ENCODE measurements around the gene AOC2.

AOC2 gene

DNA sequence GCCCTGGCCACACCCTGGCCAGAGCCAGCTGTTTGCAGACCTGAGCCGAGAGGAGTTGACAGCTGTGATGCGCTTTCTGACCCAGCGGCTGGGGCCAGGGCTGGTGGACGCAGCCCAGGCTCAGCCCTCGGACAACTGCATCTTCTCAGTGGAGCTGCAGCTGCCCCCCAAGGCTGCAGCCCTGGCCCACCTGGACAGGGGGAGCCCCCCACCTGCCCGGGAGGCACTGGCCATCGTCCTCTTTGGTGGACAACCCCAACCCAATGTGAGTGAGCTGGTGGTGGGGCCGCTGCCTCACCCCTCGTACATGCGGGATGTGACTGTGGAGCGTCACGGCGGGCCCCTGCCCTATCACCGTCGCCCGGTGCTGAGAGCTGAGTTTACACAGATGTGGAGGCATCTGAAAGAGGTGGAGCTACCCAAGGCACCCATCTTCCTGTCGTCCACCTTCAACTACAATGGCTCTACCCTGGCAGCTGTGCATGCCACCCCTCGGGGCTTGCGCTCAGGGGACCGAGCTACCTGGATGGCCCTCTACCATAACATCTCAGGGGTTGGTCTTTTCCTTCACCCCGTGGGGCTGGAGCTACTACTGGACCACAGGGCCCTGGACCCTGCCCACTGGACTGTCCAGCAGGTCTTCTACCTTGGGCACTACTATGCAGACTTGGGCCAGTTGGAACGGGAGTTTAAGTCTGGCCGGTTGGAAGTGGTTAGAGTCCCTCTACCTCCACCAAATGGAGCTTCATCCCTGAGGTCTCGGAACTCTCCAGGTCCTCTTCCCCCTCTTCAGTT lies 578 bp downstream of the AOC2 start:
- no peaks in the 10 kb centered on the region for H4K20me1 ChIP-seq (ENCODE audit: insufficient read depth, low read length, poor library complexity, severe bottlenecking)
- no peaks in the 10 kb centered on the region for H3F3A ChIP-seq (ENCODE audit: low read depth)
- TF ChIP-seq CTCF (conservative IDR thresholded peaks at IDR 0.05; ENCODE audit: low read length) = no peak
- no peak for TF ChIP-seq EZH2phosphoT487 (IDR thresholded peaks at IDR 0.05; ENCODE audit: borderline replicate concordance)
- H3K79me2 ChIP-seq (ENCODE audit: insufficient read depth, low read length) = no peaks in the 10 kb centered on the region; the same call in 1 of the 2 replicates
- no peak overlapping the region for H3K9ac ChIP-seq (ENCODE audit: low read depth, low read length, poor library complexity, severe bottlenecking)
- no peaks in the 10 kb centered on the region for H3K9me2 ChIP-seq (replicated peaks; ENCODE audit: low read depth, low read length)
- no peaks in the 10 kb centered on the region for H3K4me1 ChIP-seq (ENCODE audit: insufficient read depth, low read length, poor library complexity, severe bottlenecking)
- no peak overlapping the region for H3K4me2 ChIP-seq (ENCODE audit: low read depth, low read length, poor library complexity, severe bottlenecking)
- H3K27me3 ChIP-seq (ENCODE audit: insufficient read depth, low read length, poor library complexity, severe bottlenecking) = no peaks in the 10 kb centered on the region
- no peak overlapping the region for H3K4me3 ChIP-seq (ENCODE audit: low read length, poor library complexity, severe bottlenecking)
- H2AFZ ChIP-seq (ENCODE audit: low read length) = no peak overlapping the region
- no peaks in the 10 kb centered on the region for H3K9me3 ChIP-seq (ENCODE audit: insufficient read depth, low read depth, low read length)
- peaks cover 51% of the 10 kb centered on the region; the same call in 1 of the 2 replicates for H3K36me3 ChIP-seq (ENCODE audit: insufficient read depth, low read length)

GRCh38 chr17:42845556-42845917 lies 1.2 kb downstream of the AOC2 start:
- peaks cover 48% of the 10 kb centered on the region; the same call in 1 of the 2 replicates for H3K36me3 ChIP-seq (ENCODE audit: insufficient read depth, low read length)
- H3K9ac ChIP-seq (ENCODE audit: low read depth, low read length, poor library complexity, severe bottlenecking) = no peak overlapping the region
- TF ChIP-seq CTCF (conservative IDR thresholded peaks at IDR 0.05; ENCODE audit: low read length) (no peak), EZH2phosphoT487 (IDR thresholded peaks at IDR 0.05; ENCODE audit: borderline replicate concordance) (no peak)
- no peak overlapping the region for H3K4me2 ChIP-seq (ENCODE audit: low read depth, low read length, poor library complexity, severe bottlenecking)
- H3F3A ChIP-seq (ENCODE audit: low read depth) = no peaks in the 10 kb centered on the region
- no peak overlapping the region for H3K4me3 ChIP-seq (ENCODE audit: low read length, poor library complexity, severe bottlenecking)
- H4K20me1 ChIP-seq (ENCODE audit: insufficient read depth, low read length, poor library complexity, severe bottlenecking) = no peaks in the 10 kb centered on the region
- H3K9me2 ChIP-seq (replicated peaks; ENCODE audit: low read depth, low read length) = no peaks in the 10 kb centered on the region
- H3K79me2 ChIP-seq (ENCODE audit: insufficient read depth, low read length) = no peaks in the 10 kb centered on the region; the same call in 1 of the 2 replicates
- H2AFZ ChIP-seq (ENCODE audit: low read length) = no peak overlapping the region
- H3K9me3 ChIP-seq (ENCODE audit: insufficient read depth, low read depth, low read length) = no peaks in the 10 kb centered on the region
- no peaks in the 10 kb centered on the region for H3K4me1 ChIP-seq (ENCODE audit: insufficient read depth, low read length, poor library complexity, severe bottlenecking)
- H3K27me3 ChIP-seq (ENCODE audit: insufficient read depth, low read length, poor library complexity, severe bottlenecking) = no peaks in the 10 kb centered on the region

GRCh38 chr17:42845918-42846593 lies 1.7 kb downstream of the AOC2 start:
- TF ChIP-seq CTCF (conservative IDR thresholded peaks at IDR 0.05; ENCODE audit: low read length) (no peak), EZH2phosphoT487 (IDR thresholded peaks at IDR 0.05; ENCODE audit: borderline replicate concordance) (no peak)
- H3K36me3 ChIP-seq (ENCODE audit: insufficient read depth, low read length) = peaks cover 45% of the 10 kb centered on the region; the same call in 1 of the 2 replicates

More at GRCh38 chr17:42845918-42846593, 1.7 kb downstream of the AOC2 start:
- Histone ChIP-seq H3K4me1 (ENCODE audit: insufficient read depth, low read length, poor library complexity, severe bottlenecking) (no peaks in the 10 kb centered on the region), H3F3A (ENCODE audit: low read depth) (no peaks in the 10 kb centered on the region), H4K20me1 (ENCODE audit: insufficient read depth, low read length, poor library complexity, severe bottlenecking) (no peaks in the 10 kb centered on the region), H3K9me3 (ENCODE audit: insufficient read depth, low read depth, low read length) (no peaks in the 10 kb centered on the region), H3K4me3 (ENCODE audit: low read length, poor library complexity, severe bottlenecking) (no peak overlapping the region), H3K9ac (ENCODE audit: low read depth, low read length, poor library complexity, severe bottlenecking) (no peak overlapping the region), H3K9me2 (replicated peaks; ENCODE audit: low read depth, low read length) (no peaks in the 10 kb centered on the region), H2AFZ (ENCODE audit: low read length) (no peak overlapping the region), H3K27me3 (ENCODE audit: insufficient read depth, low read length, poor library complexity, severe bottlenecking) (no peaks in the 10 kb centered on the region), H3K79me2 (ENCODE audit: insufficient read depth, low read length) (no peaks in the 10 kb centered on the region; the same call in 1 of the 2 replicates), H3K4me2 (ENCODE audit: low read depth, low read length, poor library complexity, severe bottlenecking) (no peak overlapping the region)
